MM.1S (cell line): ENCODE data around the gene GULP1.

Experiments
- CTCF ChIP-seq: fragments of 300-600 bp; sonication (generic); IDR thresholded peaks from 2 replicates; pipeline ENCODE4 v1.5.1; 2016; ENCODE audit warnings: antibody characterized with exemption, low read length, mixed read lengths
- EZH2 ChIP-seq: fragments of 300-600 bp; sonication (generic); optimal IDR thresholded peaks from 2 replicates; pipeline ENCODE3; 2017; ENCODE audit warnings: low read depth, mild to moderate bottlenecking, antibody characterized with exemption, low read length, mixed read lengths
- EZH2phosphoT487 ChIP-seq: fragments of 300-600 bp; sonication (generic); IDR thresholded peaks from 2 replicates; pipeline ENCODE4 v1.6.1; 2018; ENCODE audit warnings: antibody characterized with exemption, low read length

DNA sequence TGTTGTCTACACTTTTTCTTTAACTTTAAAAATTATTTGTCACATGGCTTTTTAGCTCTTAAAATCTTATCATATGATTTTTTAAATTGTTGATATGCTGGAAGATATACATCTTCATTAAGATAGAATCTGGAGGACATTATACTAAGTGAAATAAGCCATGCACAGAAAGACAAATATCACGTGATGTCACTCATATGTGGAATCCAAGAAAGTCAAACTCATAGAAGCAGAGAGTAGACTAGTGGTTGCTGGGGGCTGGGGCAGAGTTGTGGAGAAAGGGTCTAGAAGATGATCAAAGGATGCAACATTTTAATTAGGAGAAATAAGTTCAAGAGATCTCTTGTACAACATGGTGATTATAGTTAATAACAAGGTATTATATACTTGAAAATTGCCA is 280.9 kb downstream of the GULP1 start:
- TF ChIP-seq CTCF, result no peak
- TF ChIP-seq EZH2phosphoT487, result no peak
- no peak for TF ChIP-seq EZH2
